ENCODE measurements around the gene GNAI1.

GNAI1 gene

DNA sequence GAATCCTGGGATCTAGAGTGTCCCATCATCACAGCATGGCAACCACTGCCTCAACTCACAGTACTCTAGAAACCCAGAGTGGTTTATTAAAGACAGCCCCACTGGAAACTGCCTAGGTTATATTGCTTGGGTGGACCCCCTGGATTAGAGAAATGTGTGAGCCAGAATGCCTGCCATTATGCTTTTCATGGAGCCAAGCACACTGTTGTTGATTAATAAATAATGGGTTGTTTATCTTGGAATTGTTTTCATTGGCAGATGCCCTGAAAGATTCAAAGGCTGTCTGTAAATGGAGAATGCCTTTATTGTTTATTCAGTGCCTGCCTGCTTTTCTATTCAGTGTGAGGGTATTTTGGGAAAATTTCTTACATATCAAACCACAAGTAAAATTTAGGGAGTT lies 52.1 kb downstream of the GNAI1 start:
- H3K4me3 ChIP-seq (ENCODE audit: low read depth, low read length): no peak overlapping the region
- TF ChIP-seq, protein P1, sequence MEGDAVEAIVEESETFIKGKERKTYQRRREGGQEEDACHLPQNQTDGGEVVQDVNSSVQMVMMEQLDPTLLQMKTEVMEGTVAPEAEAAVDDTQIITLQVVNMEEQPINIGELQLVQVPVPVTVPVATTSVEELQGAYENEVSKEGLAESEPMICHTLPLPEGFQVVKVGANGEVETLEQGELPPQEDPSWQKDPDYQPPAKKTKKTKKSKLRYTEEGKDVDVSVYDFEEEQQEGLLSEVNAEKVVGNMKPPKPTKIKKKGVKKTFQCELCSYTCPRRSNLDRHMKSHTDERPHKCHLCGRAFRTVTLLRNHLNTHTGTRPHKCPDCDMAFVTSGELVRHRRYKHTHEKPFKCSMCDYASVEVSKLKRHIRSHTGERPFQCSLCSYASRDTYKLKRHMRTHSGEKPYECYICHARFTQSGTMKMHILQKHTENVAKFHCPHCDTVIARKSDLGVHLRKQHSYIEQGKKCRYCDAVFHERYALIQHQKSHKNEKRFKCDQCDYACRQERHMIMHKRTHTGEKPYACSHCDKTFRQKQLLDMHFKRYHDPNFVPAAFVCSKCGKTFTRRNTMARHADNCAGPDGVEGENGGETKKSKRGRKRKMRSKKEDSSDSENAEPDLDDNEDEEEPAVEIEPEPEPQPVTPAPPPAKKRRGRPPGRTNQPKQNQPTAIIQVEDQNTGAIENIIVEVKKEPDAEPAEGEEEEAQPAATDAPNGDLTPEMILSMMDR (IDR thresholded peaks at IDR 0.05; ENCODE audit: low read depth, low read length, missing control alignments): no peak
- no peak for DNase-seq (ENCODE audit: low read depth)

DNA sequence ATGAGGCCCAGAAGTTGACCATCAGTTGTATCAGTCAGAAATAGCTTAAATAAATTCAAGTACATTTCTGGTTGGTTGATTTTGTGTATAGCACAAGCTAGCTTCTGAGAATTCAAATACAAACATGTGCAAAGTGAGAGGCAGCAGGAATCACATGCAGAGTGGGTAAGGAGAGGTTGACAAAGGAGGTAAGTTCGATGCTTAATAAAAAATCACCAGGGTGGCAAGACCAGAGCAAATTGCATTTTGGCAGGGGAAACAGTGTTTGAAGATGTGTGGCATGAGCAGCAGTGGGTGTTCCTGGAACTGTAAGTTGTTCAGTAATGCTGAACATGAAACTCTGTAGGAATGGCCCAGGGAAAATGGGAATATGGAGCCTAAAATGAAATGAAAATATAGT lies 52.6 kb downstream of the GNAI1 start:
- TF ChIP-seq, protein P1 (IDR thresholded peaks at IDR 0.05; ENCODE audit: low read depth, low read length, missing control alignments): no peak
- no peak for DNase-seq (ENCODE audit: low read depth)
- H3K4me3 ChIP-seq (ENCODE audit: low read depth, low read length): no peak overlapping the region

DNA sequence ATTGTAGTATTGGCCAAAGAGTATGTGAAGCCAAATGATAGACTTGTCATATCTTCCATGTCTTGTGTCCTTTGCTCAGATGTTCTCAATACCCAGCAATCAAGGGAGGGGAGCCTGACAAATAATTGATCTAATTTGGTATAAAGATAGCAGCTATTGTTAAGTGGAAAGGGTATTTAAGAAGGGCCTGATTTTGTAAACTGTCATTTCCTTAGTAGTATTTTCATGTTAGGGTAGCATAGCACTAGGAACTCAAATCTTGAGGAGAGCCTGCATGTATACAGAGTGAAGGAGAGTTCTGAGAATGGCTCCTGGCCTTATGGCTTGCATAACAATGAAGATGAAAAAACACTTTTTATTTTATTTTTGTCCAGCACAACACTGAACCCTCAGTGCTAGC lies 53.1 kb downstream of the GNAI1 start:
- TF ChIP-seq, protein P1 (IDR thresholded peaks at IDR 0.05; ENCODE audit: low read depth, low read length, missing control alignments): no peak
- no peak overlapping the region for H3K4me3 ChIP-seq (ENCODE audit: low read depth, low read length)
- DNase-seq (ENCODE audit: low read depth): no peak

DNA sequence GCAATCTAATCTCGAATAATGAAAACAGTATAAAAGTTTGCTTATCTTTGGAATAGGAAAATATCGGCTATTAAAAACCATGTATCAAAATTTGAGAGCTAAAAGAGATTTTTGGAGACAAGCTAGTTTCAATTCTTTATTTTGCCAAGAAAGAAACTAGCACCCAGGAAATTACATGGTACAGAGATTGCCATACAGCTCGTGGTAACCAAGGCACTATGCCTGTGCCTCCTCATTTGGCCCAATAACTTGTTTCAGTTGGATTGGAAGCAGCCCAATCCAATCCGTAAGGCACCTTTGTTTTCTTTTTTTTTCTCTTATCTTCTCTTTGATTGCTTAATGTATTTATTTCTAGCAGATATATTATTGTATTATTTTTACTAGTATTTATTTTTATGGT lies 55.0 kb downstream of the GNAI1 start:
- TF ChIP-seq, protein P1 (IDR thresholded peaks at IDR 0.05; ENCODE audit: low read depth, low read length, missing control alignments): no peak
- no peak for DNase-seq (ENCODE audit: low read depth)
- H3K4me3 ChIP-seq (ENCODE audit: low read depth, low read length): no peak overlapping the region

DNA sequence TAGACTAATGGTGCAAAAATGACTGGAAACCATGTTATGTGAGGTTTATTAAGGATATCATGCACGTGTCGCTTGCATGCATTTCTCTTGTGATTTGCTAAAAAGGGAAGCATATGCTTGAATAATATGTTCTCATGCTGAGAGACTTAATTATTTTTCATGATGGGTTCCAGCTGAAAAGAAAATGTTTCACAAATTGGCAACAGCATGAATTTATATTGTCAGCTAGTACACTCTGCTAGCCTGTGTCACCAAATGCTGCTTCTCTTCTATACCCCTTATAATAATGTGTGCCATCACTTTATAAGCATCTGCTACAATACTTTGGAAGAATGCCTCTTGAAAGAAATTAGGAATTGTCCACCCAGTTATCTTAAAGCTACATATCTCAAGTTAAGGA lies 63.0 kb downstream of the GNAI1 start:
- DNase-seq (ENCODE audit: low read depth): no peak
- H3K4me3 ChIP-seq (ENCODE audit: low read depth, low read length): no peak overlapping the region
- TF ChIP-seq, protein P1 (IDR thresholded peaks at IDR 0.05; ENCODE audit: low read depth, low read length, missing control alignments): no peak

DNA sequence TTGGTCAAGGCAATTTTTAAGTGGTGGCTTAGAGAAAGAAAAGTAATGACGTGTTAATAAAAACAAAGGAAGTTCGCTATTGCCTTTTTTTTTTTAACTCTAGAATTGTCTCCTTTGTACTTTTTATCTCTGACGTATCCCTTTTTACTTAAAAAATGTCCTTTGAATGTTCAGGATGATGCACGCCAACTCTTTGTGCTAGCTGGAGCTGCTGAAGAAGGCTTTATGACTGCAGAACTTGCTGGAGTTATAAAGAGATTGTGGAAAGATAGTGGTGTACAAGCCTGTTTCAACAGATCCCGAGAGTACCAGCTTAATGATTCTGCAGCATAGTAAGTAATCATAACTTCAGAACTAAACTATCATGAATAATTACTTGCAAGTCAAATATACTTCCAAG lies 64.4 kb downstream of the GNAI1 start:
- H3K4me3 ChIP-seq (ENCODE audit: low read depth, low read length): no peak overlapping the region
- TF ChIP-seq, protein P1 (IDR thresholded peaks at IDR 0.05; ENCODE audit: low read depth, low read length, missing control alignments): no peak
- no peak for DNase-seq (ENCODE audit: low read depth)

DNA sequence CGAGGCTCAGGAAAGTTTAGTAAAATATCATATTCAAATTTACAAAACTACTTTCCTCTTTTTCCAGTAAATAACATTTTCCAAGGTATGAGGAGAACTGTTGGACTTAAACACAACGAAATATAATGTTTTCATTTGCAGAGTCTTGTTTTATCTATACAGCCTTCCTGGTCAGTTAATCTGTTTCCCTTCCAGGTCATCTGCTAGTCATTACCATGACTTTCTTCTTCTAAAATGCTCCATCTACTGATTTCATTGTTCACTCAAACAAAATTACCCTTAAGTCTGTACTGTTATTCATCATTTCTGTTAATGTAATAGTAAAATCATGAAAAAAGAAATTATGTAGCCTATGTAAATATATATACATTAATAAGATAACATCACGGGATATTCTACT lies 69.8 kb downstream of the GNAI1 start:
- no peak overlapping the region for H3K4me3 ChIP-seq (ENCODE audit: low read depth, low read length)
- DNase-seq (ENCODE audit: low read depth): no peak
- TF ChIP-seq, protein P1 (IDR thresholded peaks at IDR 0.05; ENCODE audit: low read depth, low read length, missing control alignments): no peak
